Measurements from ENCODE around the gene BCL2L11.
A peak's percentile ranks its signal among the peaks of the same experiment; 100 is the strongest.

Gene BCL2L11

GRCh38 chr2:111118481-111118980 is 2.2 kb upstream of the BCL2L11 start:
- DNase-seq = no peak

DNA sequence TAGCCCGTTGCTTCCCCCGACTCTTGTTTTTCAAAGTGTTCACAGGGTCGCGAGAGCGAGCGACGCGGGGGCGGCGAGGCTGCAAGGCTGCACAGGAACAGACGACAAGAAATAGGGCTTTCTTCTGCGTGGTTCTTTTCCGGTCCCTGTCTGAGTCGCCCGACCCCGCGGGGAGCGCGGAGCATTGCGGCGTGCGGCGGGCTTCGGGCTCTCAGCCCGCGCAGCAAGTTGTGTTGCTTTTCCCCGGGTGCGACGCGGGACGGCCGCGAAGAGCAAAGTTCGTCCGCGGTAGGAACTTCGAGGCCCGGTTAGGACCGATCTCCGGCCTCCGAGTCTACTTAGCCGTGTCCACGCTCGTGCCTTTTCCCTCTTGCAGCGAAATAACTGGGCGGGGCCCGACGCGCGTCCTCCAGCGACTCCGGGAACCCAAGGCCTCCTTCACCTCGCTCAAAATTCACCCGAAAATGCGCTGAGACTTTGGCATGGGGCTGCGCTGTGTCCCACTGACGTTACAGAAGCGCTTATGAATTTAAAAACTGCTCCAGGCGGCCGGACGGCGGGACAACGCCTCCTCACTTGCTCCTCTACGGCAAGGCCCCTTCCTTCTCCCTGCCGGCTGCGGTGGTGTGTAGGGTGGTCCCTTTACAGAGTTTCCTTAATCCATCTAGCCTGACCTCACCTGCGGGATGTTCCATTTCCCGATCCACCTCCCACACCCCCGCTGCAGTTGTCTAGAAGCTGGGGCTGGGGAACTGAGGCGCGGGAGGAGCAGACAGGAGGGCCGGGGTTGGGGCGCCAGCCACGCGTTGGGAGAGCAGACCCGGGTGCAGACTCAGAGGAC is 1.5 kb upstream of the BCL2L11 start:
- no peak for DNase-seq

DNA sequence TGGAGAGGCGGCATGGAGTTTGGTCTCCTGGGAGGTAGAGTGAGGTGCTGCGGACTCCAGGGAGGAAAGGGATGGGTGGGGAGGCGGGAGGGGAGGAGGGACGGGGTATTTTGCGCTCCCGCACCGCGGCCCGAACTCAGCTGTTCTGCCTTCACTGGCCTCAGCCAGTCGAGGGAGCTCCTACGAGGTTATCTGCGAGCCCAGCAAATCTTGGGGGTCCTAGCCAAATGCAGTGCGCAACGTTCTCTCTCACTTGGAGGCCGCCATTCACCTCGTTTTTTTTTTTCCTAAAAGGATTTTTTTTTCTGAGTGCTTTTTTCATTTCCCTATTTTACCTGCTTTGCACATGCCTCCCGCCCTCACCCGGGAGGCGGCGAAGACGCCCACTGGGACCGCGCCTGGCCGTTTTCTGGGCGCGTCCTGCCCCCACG is 877 bp upstream of the BCL2L11 start:
- DNase-seq = no peak

- DNase-seq = peak; percentile 8
Measured at GRCh38 chr2:111121028-111121827, 514 bp downstream of the BCL2L11 start.

GRCh38 chr2:111121828-111122630 is 1.3 kb downstream of the BCL2L11 start:
- peak; percentile 92 for DNase-seq

- peak; percentile 59 for DNase-seq
Measured at GRCh38 chr2:111122631-111123421, 2.1 kb downstream of the BCL2L11 start.

GRCh38 chr2:111123751-111124150 is 3.0 kb downstream of the BCL2L11 start:
- no peak for DNase-seq

- no peak for DNase-seq
Measured at GRCh38 chr2:111126581-111126980, 5.9 kb downstream of the BCL2L11 start.

- DNase-seq = no peak
Measured at GRCh38 chr2:111127351-111127750, 6.6 kb downstream of the BCL2L11 start.

DNA sequence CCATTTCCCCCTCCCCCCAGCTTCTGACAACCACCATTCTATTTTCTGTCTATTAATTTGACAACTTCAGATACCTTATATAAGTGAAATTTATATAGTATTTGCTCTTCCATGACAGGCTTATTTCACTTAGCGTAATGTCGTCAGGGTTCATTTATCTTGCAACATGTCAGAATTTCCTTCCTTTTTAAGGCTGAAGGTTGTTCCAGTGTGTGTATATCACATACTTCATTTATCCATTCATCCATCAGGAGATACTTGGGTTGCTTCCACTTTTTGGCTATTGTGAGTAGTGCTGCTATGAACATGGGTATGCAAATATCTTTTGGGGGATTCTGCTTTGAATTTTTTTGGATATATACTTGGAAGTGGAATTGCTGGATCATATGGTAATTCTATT is 7.4 kb downstream of the BCL2L11 start:
- no peak for DNase-seq

DNA sequence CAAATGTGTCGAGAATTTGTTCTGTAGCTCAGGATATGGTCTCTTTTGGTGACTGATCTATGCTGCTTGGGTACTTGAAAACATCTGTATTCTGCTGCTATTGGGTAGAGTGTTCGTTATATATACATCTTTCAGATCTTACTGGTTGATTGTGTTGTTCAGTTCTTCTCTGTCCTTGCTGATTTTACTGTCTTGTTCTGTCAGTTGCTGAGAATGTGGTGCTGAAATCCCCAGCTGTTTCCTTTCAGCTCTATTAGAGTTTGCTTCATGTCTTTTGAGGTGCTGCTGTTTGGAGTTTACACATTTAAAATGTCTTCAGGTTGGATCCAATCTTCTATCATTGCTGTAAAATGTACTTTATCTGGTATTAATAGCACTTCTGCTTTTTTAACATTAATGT is 12.9 kb downstream of the BCL2L11 start:
- DNase-seq = no peak

GRCh38 chr2:111134055-111134454 is 13.3 kb downstream of the BCL2L11 start:
- DNase-seq = no peak

DNA sequence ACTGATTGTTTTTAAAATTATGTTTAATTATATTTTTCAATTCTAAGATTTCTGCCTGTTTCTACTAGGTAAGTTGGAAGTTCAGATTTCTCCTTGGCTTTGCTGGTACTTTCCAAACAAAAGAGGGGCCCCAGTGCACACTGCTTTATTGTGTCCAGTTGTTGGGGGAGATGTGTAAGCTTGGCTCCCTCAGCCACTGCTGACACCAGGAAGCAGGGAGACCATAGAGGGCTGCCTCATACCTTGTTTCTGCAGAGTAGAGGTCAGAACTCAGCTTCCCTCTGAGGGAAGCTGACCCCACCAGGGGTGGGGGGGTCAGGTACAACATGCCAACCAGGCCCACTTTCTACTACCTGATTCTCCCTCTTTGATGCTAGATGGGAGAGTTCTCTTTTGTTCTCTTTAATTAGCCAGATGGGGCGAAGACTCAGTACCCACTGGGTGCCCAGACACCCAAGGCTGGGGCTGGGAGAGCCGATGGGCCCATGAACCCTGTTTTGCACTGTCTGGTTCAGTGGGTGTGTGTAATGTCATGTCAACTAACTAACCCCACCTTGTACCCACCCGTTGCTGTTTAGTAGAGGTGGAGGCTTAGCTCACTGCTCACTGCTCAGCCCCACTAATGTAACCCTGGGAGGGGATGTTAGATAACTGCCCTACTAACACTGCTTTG is 14.7 kb downstream of the BCL2L11 start:
- DNase-seq = no peak

- peak; percentile 22 for DNase-seq
Measured at GRCh38 chr2:111135910-111136297, 15.2 kb downstream of the BCL2L11 start.

DNA sequence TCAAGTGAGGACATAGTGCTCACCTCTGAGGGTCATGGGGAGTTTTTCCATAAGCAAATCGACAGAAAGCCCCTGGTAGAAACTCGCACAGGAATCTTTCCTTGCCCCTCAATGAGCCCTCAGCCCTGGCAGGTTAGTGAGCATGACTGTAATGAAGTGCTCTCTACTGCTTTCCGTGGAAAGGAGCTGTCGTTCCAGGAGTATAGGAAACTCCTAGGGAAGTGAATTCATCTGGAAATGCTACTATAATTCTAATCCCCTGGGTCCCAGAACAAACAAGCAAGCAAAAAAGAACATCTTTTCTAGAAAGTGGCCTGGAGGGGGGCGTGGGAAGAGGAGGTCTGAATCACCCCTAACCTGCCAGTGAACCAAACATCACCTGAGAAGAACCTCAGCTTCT is 18.1 kb downstream of the BCL2L11 start:
- no peak for DNase-seq

GRCh38 chr2:111139637-111140317 is 19.1 kb downstream of the BCL2L11 start:
- no peak for DNase-seq

GRCh38 chr2:111140815-111141214 is 20.1 kb downstream of the BCL2L11 start:
- no peak for DNase-seq

DNA sequence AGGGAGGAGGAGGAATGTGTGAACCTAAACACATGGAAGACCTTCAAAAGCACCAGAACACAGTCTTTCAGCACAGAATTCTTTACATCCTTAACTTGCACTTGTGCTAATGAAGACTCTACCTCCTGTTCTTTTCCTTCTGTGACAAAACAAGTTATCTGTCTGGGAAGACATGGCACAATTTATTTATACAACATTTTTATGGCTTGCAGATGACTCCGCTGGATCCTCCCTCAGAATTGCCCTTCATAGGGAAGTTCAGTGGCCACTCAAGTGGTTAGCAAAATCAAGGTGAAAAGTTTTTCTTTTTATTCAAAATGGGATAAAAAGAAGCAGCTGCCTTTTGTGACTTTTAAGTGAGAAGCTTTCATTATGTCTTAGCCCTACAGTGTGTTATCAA is 21.4 kb downstream of the BCL2L11 start:
- no peak for DNase-seq

DNA sequence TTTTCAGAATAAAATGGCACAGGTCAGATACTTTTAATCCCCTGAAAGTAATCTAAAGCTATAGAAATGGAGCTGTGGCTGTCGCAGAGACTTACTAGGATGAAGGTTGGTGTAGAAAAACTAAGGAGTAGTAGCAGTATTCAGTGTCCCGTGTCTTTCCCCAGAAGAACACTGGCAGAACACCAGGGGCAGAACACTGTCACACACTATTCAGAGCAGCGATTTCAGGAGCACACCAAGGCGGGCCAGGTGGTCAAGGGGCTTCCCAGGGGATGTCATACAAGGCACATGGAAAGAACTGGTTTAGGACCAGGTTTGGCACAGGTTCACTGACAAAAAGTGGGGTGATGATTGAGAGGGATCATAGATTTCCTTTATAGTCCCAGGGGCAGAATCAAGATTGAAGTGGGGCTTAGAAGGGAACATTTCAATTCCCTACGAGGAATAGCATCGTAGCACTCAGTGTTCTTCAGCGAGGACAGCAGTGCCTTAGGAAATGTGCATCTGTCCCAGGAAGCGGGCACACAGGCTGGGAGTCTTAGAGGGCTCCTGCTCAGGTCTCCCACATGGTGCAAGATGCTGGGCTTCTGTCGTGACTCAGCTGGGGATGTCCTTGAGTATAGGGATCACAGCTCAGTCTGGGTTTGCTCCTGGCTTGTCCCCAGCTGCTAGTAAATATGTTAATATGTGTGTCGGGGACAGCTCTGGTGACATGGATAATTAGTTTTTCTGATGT is 22.6 kb downstream of the BCL2L11 start:
- no peak for DNase-seq

DNA sequence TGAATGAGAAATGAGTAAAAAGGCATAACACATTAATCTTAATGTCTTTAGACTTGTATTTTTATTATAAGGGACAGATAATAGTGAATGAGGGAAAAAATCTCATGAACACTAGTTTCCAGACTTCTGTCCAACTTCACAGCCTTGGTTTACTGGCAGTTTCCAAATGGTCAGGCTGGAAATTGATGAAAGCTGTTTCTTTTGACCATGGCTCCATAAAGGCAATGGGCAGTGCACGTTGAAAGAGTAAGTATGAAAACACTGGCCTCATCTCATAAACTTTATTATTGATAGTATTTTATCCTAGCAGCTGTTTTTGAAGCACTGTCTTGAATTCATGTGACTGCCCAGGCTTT is 23.1 kb downstream of the BCL2L11 start:
- no peak for DNase-seq

Measured in NCI-H226 (cell line).